ENCODE results near the gene NPFFR1. TPM values are rescaled to one million over a fixed set of nuclear protein-coding genes. Genes with fewer than 3 reads are reported as not detected.

NPFFR1 gene
- total and polyA plus RNA-seq, 7 donors: under 0.01 to 0.01 TPM; not detected in 5

DNA sequence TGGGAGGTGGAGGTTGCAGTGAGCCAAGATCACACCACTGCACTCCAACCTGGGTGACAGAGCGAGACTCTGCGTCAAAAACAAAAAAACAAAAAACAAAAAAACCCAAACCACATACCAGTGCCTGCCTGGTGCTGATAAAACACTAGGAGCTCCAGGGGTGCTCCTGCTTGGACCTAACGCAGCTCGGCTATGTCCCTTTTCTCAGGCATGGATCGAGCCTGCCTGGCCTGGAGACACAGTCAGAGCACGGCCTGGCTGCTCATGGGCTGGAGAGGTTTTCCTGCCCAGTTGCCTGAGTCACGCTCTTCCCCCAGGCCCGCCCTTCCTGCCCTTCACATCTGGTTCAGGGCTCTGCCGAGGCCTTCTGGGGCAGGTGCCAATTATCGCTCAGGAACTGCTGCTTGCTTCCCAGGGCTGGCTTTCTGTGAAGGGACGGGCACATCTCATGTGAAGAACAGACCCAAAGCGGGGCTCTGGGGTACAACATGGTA, 12.6 kb upstream of the NPFFR1 start:
- H3K27ac ChIP-seq: peak overlapping the region; percentile 87
- WGBS, 3 donors: 21 to 34% (median 24%) methylated on average over 12 of the region's 12 CpGs
- ATAC-seq: peak; percentile 96 to 100 (median 99)

DNA sequence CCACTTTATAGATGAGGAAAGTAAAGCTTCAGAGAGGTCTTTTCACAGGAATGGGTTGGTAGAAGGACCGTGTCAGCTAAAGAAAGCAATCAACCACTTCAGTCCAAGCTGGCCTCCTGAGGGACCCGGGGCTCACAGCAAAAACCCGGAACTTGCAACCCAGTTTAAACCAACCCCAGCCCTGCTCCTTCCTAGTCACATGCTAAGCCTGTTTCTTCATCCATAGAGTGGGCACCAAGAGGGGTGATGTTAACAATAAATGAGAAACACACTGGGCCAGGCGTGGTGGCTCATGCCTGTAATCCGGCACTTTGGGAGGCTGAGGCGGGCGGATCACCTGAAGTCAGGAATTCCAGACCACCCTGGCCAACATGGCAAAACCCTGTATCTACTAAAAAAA, 12.1 kb upstream of the NPFFR1 start:
- Histone ChIP-seq H3K36me3 (ENCODE audit: insufficient read depth in 1 of 2, low read depth in 1 of 2) (peaks cover 0 to 5% of the 10 kb centered on the region in 2 donors), H3K4me3 (no peak overlapping the region), H3K27ac (peak overlapping the region; percentile 87), H3K27me3 (ENCODE audit: insufficient read depth in 3 of 3, low read length in 2 of 3) (no peaks in the 10 kb centered on the region), H3K4me1 (peaks cover 20% of the 10 kb centered on the region), H3K9me3 (no peaks in the 10 kb centered on the region)
- TF ChIP-seq, protein P1, sequence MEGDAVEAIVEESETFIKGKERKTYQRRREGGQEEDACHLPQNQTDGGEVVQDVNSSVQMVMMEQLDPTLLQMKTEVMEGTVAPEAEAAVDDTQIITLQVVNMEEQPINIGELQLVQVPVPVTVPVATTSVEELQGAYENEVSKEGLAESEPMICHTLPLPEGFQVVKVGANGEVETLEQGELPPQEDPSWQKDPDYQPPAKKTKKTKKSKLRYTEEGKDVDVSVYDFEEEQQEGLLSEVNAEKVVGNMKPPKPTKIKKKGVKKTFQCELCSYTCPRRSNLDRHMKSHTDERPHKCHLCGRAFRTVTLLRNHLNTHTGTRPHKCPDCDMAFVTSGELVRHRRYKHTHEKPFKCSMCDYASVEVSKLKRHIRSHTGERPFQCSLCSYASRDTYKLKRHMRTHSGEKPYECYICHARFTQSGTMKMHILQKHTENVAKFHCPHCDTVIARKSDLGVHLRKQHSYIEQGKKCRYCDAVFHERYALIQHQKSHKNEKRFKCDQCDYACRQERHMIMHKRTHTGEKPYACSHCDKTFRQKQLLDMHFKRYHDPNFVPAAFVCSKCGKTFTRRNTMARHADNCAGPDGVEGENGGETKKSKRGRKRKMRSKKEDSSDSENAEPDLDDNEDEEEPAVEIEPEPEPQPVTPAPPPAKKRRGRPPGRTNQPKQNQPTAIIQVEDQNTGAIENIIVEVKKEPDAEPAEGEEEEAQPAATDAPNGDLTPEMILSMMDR (IDR thresholded peaks at IDR 0.05): no peak
- intact Hi-C loops (cut with DNase I): no loop called here
- DNase-seq: no peak
- peak in 1 of 4 donors; percentile 6 for ATAC-seq
- WGBS, 3 donors: 89 to 95% (median 93%) methylated on average over 7 of the region's 7 CpGs

More for the DNA sequence above, 12.6 kb upstream of the NPFFR1 start:
- Histone ChIP-seq H3K9me3 (no peaks in the 10 kb centered on the region), H3K4me1 (peaks cover 20% of the 10 kb centered on the region), H3K36me3 (ENCODE audit: insufficient read depth in 1 of 2, low read depth in 1 of 2) (peaks cover 0 to 10% of the 10 kb centered on the region in 2 donors), H3K27me3 (ENCODE audit: insufficient read depth in 3 of 3, low read length in 2 of 3) (no peaks in the 10 kb centered on the region), H3K4me3 (no peak overlapping the region)
- intact Hi-C loops (cut with DNase I): no loop called here
- peak; percentile 91 to 94 for DNase-seq
- TF ChIP-seq, protein P1 (IDR thresholded peaks at IDR 0.05): no peak

DNA sequence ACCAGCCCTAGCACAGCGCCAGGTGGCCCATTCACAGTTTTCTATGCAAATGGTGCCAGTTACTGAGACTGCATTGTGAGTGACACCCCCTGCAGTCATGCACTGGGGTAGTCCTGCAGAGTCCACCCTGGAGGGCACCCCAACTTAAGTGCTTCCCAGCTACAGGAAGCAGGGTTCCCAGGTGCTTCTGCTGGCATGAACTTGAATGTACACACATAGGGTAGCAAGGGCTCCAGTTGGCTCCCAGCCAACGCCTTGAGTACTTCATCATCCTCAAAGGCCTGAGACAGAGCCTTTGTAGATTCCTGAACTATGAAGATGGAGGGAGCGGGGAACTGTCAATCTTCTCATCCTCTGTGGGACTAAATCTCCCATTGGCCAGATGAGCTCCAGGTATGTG, 11.5 kb upstream of the NPFFR1 start:
- intact Hi-C loops (cut with DNase I): no loop called here
- TF ChIP-seq, protein P1 (IDR thresholded peaks at IDR 0.05): no peak
- WGBS, 3 donors: 84 to 94% (median 90%) methylated on average over 3 of the region's 3 CpGs
- no peak for DNase-seq
- H3K36me3 ChIP-seq (ENCODE audit: insufficient read depth in 1 of 2, low read depth in 1 of 2): peaks cover 0 to 2% of the 10 kb centered on the region in 2 donors
- H3K27ac ChIP-seq: no peak overlapping the region
- peaks cover 20% of the 10 kb centered on the region for H3K4me1 ChIP-seq
- no peak for ATAC-seq
- H3K27me3 ChIP-seq (ENCODE audit: insufficient read depth in 3 of 3, low read length in 2 of 3): no peaks in the 10 kb centered on the region
- H3K9me3 ChIP-seq: no peaks in the 10 kb centered on the region
- H3K4me3 ChIP-seq: no peak overlapping the region

DNA sequence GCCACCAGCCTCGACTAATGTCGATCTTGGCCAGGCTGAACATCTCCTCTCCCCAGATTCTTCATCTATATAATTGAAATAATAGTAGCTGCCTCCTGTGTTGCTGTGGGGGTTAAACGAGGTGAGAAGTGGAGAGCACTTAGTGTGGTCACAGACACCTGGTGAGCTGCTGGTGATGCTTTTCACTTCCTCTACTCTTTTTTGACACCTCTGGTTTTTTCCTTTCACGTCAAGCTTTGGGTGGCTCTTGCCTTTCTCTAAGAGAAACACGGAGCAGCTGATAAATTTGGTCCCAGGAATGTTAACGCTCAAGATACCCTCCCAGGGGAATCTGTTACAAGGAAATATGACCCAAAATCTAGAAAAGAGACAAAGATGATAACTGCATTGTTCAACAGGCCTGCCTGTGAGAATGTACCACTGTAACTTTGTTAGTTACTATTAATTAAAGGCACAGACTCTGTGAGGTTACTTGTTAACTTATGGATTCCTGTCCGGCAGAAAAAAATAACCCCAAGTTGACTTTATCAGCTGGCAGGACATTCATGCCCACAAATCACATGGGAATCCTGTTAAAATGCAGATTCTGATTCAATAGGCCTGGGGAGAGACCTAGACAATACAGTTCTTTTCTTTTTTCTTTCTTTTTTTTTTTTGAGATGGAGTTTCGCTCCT, 9.5 kb upstream of the NPFFR1 start:
- DNase-seq: no peak
- 68 to 73% (median 71%) methylated on average over 8 of the region's 8 CpGs for WGBS, 3 donors
- Histone ChIP-seq H3K9me3 (no peaks in the 10 kb centered on the region), H3K27me3 (ENCODE audit: insufficient read depth in 3 of 3, low read length in 2 of 3) (no peaks in the 10 kb centered on the region), H3K4me1 (peaks cover 20% of the 10 kb centered on the region), H3K36me3 (ENCODE audit: insufficient read depth in 1 of 2, low read depth in 1 of 2) (no peaks in the 10 kb centered on the region), H3K27ac (no peak overlapping the region), H3K4me3 (no peak overlapping the region)
- intact Hi-C loops (cut with DNase I): no loop called here
- TF ChIP-seq, protein P1 (IDR thresholded peaks at IDR 0.05): no peak
- no peak for ATAC-seq

Data from psoas muscle (tissue), 8 donors.